DMS114 treated with DMSO at 0.1 percent for 48 hours (cell line): ENCODE measurements around the gene GPER1.

Source experiments
- DNase-seq: peaks from one replicate; lab custom pipeline; 2025; ENCODE audit not compliant: unreplicated experiment; lab: John Stamatoyannopoulos, UW

The GPER1 gene

GRCh38 chr7:1086588-1087464 lies 1.1 kb upstream of the GPER1 start:
- no peak for DNase-seq

GRCh38 chr7:1087465-1087814 lies 473 bp upstream of the GPER1 start:
- no peak for DNase-seq

- DNase-seq, result no peak
These were observed 2.3 kb downstream of the GPER1 start for GRCh38 chr7:1090236-1090635.

- DNase-seq, result no peak
These were observed 3.1 kb downstream of the GPER1 start for GRCh38 chr7:1090686-1091643.

GRCh38 chr7:1091644-1092027 lies 3.7 kb downstream of the GPER1 start:
- DNase-seq, result no peak

- DNase-seq, result no peak
These were observed 4.3 kb downstream of the GPER1 start for GRCh38 chr7:1092161-1092632.

GRCh38 chr7:1092806-1093501 lies 5.0 kb downstream of the GPER1 start:
- no peak for DNase-seq

- no peak for DNase-seq
These were observed 5.6 kb downstream of the GPER1 start for GRCh38 chr7:1093502-1093843.

- DNase-seq, result no peak
These were observed 6.1 kb downstream of the GPER1 start for GRCh38 chr7:1093916-1094508.

GRCh38 chr7:1094870-1095269 lies 7.0 kb downstream of the GPER1 start:
- DNase-seq, result no peak

- no peak for DNase-seq
These were observed 7.8 kb downstream of the GPER1 start for GRCh38 chr7:1095621-1096155.

GRCh38 chr7:1096156-1097119 lies 8.5 kb downstream of the GPER1 start:
- DNase-seq, result no peak

- no peak for DNase-seq
These were observed 9.2 kb downstream of the GPER1 start for GRCh38 chr7:1097120-1097504.

GRCh38 chr7:1098243-1099153 lies 10.6 kb downstream of the GPER1 start:
- no peak for DNase-seq

GRCh38 chr7:1099154-1099542 lies 11.2 kb downstream of the GPER1 start:
- DNase-seq, result no peak

- no peak for DNase-seq
These were observed 11.7 kb downstream of the GPER1 start for GRCh38 chr7:1099637-1100036.

- DNase-seq, result no peak
These were observed 12.5 kb downstream of the GPER1 start for GRCh38 chr7:1100386-1100785.

GRCh38 chr7:1100834-1101562 lies 13.1 kb downstream of the GPER1 start:
- no peak for DNase-seq
